Astrocyte (in vitro differentiated cells and primary cell): ENCODE data around the gene CYYR1. TPM values are rescaled to one million over a fixed set of nuclear protein-coding genes. Genes with fewer than 3 reads are reported as not detected.

Experiments
- DNase-seq: peaks from one replicate; pipeline ENCODE4 v3.0.0-alpha.2; 2010; ENCODE audit warnings: low read depth
- FAIRE-seq: peaks from 2 replicates; lab custom pipeline; 2011; peaks lifted over from hg19 to GRCh38; lab: Jason Lieb, UNC
- H2AFZ ChIP-seq: 2 replicates; pipeline ENCODE4 v1.6.0; 2012; ENCODE audit warnings: low read depth, low read length, inconsistent platforms
- H3K27ac ChIP-seq: 2 replicates; pipeline ENCODE4 v1.5.1; 2011; ENCODE audit warnings: low read depth, low read length, inconsistent platforms
- H3K27me3 ChIP-seq: 2 replicates; pipeline ENCODE4 v1.6.0; 2011; ENCODE audit warnings: low read length, inconsistent platforms; ENCODE audit not compliant: insufficient read depth
- H3K36me3 ChIP-seq: 2 replicates; pipeline ENCODE4 v1.5.1; 2011; ENCODE audit warnings: low read length, inconsistent platforms; ENCODE audit not compliant: insufficient read depth
- H3K4me1 ChIP-seq: 2 replicates; pipeline ENCODE4 v1.5.1; 2011; ENCODE audit warnings: low read length, inconsistent platforms; ENCODE audit not compliant: insufficient read depth
- H3K4me2 ChIP-seq: 2 replicates; pipeline ENCODE4 v1.6.0; 2012; ENCODE audit warnings: low read length, inconsistent platforms
- H3K4me3 ChIP-seq: 2 replicates; pipeline ENCODE4 v1.5.1; 2011; ENCODE audit warnings: low read depth, mild to moderate bottlenecking, low read length, inconsistent platforms; ENCODE audit not compliant: insufficient read depth
- H3K79me2 ChIP-seq: 2 replicates; pipeline ENCODE4 v1.6.0; 2012; ENCODE audit warnings: mild to moderate bottlenecking, low read length, inconsistent platforms; ENCODE audit not compliant: insufficient read depth
- H3K9ac ChIP-seq: 2 replicates; pipeline ENCODE4 v1.6.0; 2012; ENCODE audit warnings: mild to moderate bottlenecking, low read length, inconsistent platforms
- H3K9me3 ChIP-seq: 2 replicates; pipeline ENCODE4 v1.5.1; 2012; ENCODE audit warnings: low read depth, mild to moderate bottlenecking, low read length, inconsistent platforms; ENCODE audit not compliant: insufficient read depth
- H4K20me1 ChIP-seq: 2 replicates; pipeline ENCODE4 v1.6.0; 2012; ENCODE audit warnings: low read length, inconsistent platforms; ENCODE audit not compliant: insufficient read depth
- H3K27ac Mint-ChIP-seq: one replicate; pipeline ENCODE4 v1.8.0; 2021; ENCODE audit warnings: mild to moderate bottlenecking, mixed read lengths; ENCODE audit not compliant: unreplicated experiment
- H3K27me3 Mint-ChIP-seq: one replicate; pipeline ENCODE4 v1.8.0; 2021; ENCODE audit warnings: low read depth, mixed read lengths; ENCODE audit not compliant: unreplicated experiment
- H3K36me3 Mint-ChIP-seq: one replicate; pipeline ENCODE4 v1.8.0; 2021; ENCODE audit warnings: low read depth, mixed read lengths; ENCODE audit not compliant: unreplicated experiment
- H3K4me1 Mint-ChIP-seq: one replicate; pipeline ENCODE4 v1.8.0; 2021; ENCODE audit warnings: low read depth, mixed read lengths; ENCODE audit not compliant: unreplicated experiment
- H3K4me3 Mint-ChIP-seq: one replicate; pipeline ENCODE4 v1.8.0; 2021; ENCODE audit warnings: mild to moderate bottlenecking, moderate library complexity, mixed read lengths; ENCODE audit not compliant: unreplicated experiment
- H3K9me3 Mint-ChIP-seq: one replicate; pipeline ENCODE4 v1.8.0; 2021; ENCODE audit warnings: mild to moderate bottlenecking, mixed read lengths; ENCODE audit not compliant: unreplicated experiment
- EZH2 ChIP-seq: IDR thresholded peaks from 2 replicates; pipeline ENCODE4 v1.6.1; 2012; ENCODE audit warnings: mild to moderate bottlenecking, low read length, inconsistent platforms; ENCODE audit not compliant: insufficient read depth
- total RNA-seq: library from RNA; stranded (reverse); gene quantifications from 2 replicates; pipeline ENCODE4 v1.2.1, GENCODE V29; 2021
- TF ChIP-seq, protein P1 (sequence below): IDR thresholded peaks from 2 replicates; pipeline ENCODE4 v1.5.1; 2011; ENCODE audit warnings: low read depth, mild to moderate bottlenecking, inconsistent platforms, low read length, moderate library complexity; ENCODE audit not compliant: insufficient read depth

CYYR1 gene
- total RNA-seq, 1 donor from 2014 or later = 4.7 TPM

- no peak for TF ChIP-seq EZH2
- TF ChIP-seq, protein P1, sequence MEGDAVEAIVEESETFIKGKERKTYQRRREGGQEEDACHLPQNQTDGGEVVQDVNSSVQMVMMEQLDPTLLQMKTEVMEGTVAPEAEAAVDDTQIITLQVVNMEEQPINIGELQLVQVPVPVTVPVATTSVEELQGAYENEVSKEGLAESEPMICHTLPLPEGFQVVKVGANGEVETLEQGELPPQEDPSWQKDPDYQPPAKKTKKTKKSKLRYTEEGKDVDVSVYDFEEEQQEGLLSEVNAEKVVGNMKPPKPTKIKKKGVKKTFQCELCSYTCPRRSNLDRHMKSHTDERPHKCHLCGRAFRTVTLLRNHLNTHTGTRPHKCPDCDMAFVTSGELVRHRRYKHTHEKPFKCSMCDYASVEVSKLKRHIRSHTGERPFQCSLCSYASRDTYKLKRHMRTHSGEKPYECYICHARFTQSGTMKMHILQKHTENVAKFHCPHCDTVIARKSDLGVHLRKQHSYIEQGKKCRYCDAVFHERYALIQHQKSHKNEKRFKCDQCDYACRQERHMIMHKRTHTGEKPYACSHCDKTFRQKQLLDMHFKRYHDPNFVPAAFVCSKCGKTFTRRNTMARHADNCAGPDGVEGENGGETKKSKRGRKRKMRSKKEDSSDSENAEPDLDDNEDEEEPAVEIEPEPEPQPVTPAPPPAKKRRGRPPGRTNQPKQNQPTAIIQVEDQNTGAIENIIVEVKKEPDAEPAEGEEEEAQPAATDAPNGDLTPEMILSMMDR = no peak
- H3K4me1 Mint-ChIP-seq = peaks cover under 1% of the 10 kb centered on the region
- no peaks in the 10 kb centered on the region for H3K27me3 ChIP-seq
- H3K4me1 ChIP-seq = no peaks in the 10 kb centered on the region
- H3K27ac ChIP-seq = no peak overlapping the region
- FAIRE-seq = no peak
- peaks cover 2% of the 10 kb centered on the region for H3K27me3 Mint-ChIP-seq
- DNase-seq = no peak
- H3K4me3 Mint-ChIP-seq = no peak overlapping the region
- no peak overlapping the region for H2AFZ ChIP-seq
- H3K36me3 ChIP-seq = no peaks in the 10 kb centered on the region
- no peaks in the 10 kb centered on the region for H3K79me2 ChIP-seq
- no peaks in the 10 kb centered on the region for H3K9me3 ChIP-seq
- no peak overlapping the region for H3K9ac ChIP-seq
- no peak overlapping the region for H3K4me2 ChIP-seq
- H3K4me3 ChIP-seq = no peak overlapping the region
- H4K20me1 ChIP-seq = no peaks in the 10 kb centered on the region
- peaks cover 1% of the 10 kb centered on the region for H3K9me3 Mint-ChIP-seq
- H3K27ac Mint-ChIP-seq = no peak overlapping the region
- H3K36me3 Mint-ChIP-seq = no peaks in the 10 kb centered on the region
Measured at GRCh38 chr21:26432410-26432809, 140.7 kb downstream of the CYYR1 start.

GRCh38 chr21:26425576-26425975 is 147.5 kb downstream of the CYYR1 start:
- Histone ChIP-seq H3K27me3 (no peaks in the 10 kb centered on the region), H3K9ac (no peak overlapping the region), H3K4me3 (no peak overlapping the region), H3K36me3 (no peaks in the 10 kb centered on the region), H3K4me1 (no peaks in the 10 kb centered on the region), H4K20me1 (no peaks in the 10 kb centered on the region), H3K9me3 (no peaks in the 10 kb centered on the region), H3K27ac (no peak overlapping the region), H3K79me2 (no peaks in the 10 kb centered on the region), H2AFZ (no peak overlapping the region), H3K4me2 (no peak overlapping the region)
- no peaks in the 10 kb centered on the region for H3K36me3 Mint-ChIP-seq
- TF ChIP-seq EZH2 = no peak
- TF ChIP-seq, protein P1 = no peak
- no peak overlapping the region for H3K27ac Mint-ChIP-seq
- no peaks in the 10 kb centered on the region for H3K4me1 Mint-ChIP-seq
- no peak overlapping the region for H3K4me3 Mint-ChIP-seq
- peaks cover 1% of the 10 kb centered on the region for H3K9me3 Mint-ChIP-seq
- peaks cover 2% of the 10 kb centered on the region for H3K27me3 Mint-ChIP-seq
- no peak for DNase-seq
- no peak for FAIRE-seq

DNA sequence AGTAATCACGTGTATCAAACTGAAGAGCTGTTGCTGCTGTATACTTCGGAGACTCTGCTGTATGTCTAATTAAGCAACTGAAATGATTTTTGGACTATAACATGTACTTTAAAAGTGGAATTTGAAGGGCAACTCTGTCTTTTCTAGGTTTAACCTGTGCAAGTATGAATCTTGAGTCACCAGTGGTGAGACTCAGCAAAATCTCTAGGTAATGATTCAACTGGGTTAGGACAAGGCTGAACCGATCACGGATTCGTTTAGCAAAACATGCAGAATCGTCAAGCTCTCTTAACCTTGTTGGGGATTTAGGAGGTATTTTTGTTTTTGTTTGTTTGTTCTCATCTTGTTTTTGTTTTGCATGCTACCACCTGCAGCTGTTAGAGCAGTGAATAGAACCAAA is 149.6 kb downstream of the CYYR1 start:
- Histone ChIP-seq H3K9me3 (no peaks in the 10 kb centered on the region), H3K9ac (no peak overlapping the region), H3K4me1 (no peaks in the 10 kb centered on the region), H3K4me2 (no peak overlapping the region), H4K20me1 (no peaks in the 10 kb centered on the region), H3K27ac (no peak overlapping the region), H3K36me3 (no peaks in the 10 kb centered on the region), H3K79me2 (no peaks in the 10 kb centered on the region), H2AFZ (no peak overlapping the region), H3K4me3 (no peak overlapping the region), H3K27me3 (no peaks in the 10 kb centered on the region)
- no peaks in the 10 kb centered on the region for H3K4me1 Mint-ChIP-seq
- TF ChIP-seq, protein P1 = no peak
- TF ChIP-seq EZH2 = no peak
- DNase-seq = no peak
- no peaks in the 10 kb centered on the region for H3K36me3 Mint-ChIP-seq
- no peak overlapping the region for H3K4me3 Mint-ChIP-seq
- H3K9me3 Mint-ChIP-seq = peaks cover 5% of the 10 kb centered on the region
- no peak for FAIRE-seq
- no peaks in the 10 kb centered on the region for H3K27me3 Mint-ChIP-seq
- no peak overlapping the region for H3K27ac Mint-ChIP-seq
